B cell (primary cell): ENCODE measurements around the gene MAGEH1.
"Not testable (repeated sequence)": the region's sequence is repeated elsewhere in the genome, so short reads cannot be mapped to it uniquely, and the experiment has no call there.

Experiments
- CTCF ChIP-seq: fragments of 200-600 bp; IDR thresholded peaks from one replicate; pipeline ENCODE4 v1.8.0; 2022; ENCODE audit warnings: antibody characterized with exemption, mild to moderate bottlenecking
- EZH2 ChIP-seq: IDR thresholded peaks from 2 replicates; pipeline ENCODE4 v1.6.1; 2012; ENCODE audit warnings: borderline replicate concordance, low read depth, mild to moderate bottlenecking, moderate library complexity, low read length; ENCODE audit not compliant: insufficient read depth, poor library complexity, severe bottlenecking

GRCh38 chrX:55427079-55427478 lies 24.8 kb upstream of the MAGEH1 start:
- not testable (repeated sequence) for TF ChIP-seq CTCF, EZH2
